ENCODE data around the gene ITGA3.
A peak's percentile ranks its signal among the peaks of the same experiment; 100 is the strongest.

ITGA3 gene

GRCh38 chr17:50071692-50072091, 15.8 kb downstream of the ITGA3 start:
- DNase-seq (ENCODE audit: low read depth) = no peak

GRCh38 chr17:50072130-50072529, 16.2 kb downstream of the ITGA3 start:
- no peak for DNase-seq (ENCODE audit: low read depth)

- DNase-seq (ENCODE audit: low read depth) = no peak
These were observed 17.0 kb downstream of the ITGA3 start for GRCh38 chr17:50072925-50073324.

DNA sequence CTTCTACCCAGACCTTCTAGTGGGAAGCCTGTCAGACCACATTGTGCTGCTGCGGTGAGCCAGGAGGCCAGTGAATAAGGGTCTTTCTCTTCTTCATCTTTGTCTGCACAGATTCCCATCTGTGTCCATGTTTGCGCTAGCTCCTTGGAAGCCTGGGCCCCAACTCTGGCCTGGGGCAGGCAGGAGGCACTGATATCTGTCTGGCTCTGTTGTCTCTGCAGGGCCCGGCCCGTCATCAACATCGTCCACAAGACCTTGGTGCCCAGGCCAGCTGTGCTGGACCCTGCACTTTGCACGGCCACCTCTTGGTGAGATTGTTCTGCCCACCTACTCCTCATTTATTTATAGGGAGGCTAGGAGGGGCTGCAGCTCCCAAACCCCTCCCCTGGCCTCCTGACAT, 18.3 kb downstream of the ITGA3 start:
- DNase-seq (ENCODE audit: low read depth) = no peak

- no peak for DNase-seq (ENCODE audit: low read depth)
These were observed 19.6 kb downstream of the ITGA3 start for GRCh38 chr17:50075446-50076032.

DNA sequence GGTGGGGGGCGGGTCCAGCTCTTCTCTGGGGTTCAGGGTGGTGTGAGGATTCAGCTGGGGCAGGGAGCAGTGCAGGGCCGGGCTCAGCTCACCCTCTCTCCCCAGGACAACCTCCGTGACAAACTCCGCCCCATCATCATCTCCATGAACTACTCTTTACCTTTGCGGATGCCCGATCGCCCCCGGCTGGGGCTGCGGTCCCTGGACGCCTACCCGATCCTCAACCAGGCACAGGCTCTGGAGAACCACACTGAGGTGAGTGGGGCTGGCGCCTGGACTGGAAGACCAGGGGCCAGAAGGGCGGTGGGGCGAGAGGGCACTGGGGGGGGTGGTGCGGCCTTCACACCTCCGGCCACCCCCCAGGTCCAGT, 20.3 kb downstream of the ITGA3 start:
- DNase-seq (ENCODE audit: low read depth) = no peak

DNA sequence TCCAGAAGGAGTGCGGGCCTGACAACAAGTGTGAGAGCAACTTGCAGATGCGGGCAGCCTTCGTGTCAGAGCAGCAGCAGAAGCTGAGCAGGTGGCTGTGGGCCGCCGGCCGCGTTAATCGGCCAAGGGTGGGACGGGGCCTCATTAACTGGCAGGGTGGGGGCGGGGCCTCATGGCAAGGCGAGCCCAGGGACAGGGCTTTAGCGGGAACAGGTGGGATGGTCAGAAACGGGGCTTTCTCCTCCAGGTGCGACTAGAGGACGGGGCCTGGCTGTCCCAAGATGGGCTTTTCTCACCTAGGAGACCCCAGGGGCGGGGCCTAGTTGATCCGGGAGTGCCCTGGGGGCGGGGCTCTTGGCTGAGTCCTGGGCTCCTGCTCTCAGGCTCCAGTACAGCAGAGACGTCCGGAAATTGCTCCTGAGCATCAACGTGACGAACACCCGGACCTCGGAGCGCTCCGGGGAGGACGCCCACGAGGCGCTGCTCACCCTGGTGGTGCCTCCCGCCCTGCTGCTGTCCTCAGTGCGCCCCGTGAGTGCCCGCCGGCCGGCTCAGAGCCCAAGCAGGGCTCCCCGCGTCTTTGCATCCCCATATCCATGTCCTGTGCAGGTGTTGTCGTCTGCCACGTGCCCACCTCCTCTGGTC, 20.8 kb downstream of the ITGA3 start:
- DNase-seq (ENCODE audit: low read depth) = no peak

DNA sequence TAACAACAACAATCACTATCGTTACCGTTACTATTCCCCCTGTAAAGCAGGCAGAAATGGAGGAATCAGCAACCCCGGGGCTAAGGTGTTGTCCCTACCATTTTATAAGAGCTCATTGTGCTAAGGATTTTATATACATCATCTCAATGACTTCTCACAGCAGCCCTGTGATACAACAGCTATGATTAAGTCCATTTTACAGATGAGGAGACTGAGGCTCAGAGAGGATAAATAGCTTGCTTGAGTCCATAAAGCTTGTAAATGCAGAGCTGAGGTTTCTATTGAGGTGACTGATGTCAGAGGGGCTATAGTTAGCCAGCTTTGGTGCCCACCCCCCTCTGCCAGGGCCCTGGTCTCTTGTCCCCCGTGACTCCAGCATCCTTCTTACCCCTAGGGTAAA, 22.5 kb downstream of the ITGA3 start:
- DNase-seq (ENCODE audit: low read depth) = no peak

DNA sequence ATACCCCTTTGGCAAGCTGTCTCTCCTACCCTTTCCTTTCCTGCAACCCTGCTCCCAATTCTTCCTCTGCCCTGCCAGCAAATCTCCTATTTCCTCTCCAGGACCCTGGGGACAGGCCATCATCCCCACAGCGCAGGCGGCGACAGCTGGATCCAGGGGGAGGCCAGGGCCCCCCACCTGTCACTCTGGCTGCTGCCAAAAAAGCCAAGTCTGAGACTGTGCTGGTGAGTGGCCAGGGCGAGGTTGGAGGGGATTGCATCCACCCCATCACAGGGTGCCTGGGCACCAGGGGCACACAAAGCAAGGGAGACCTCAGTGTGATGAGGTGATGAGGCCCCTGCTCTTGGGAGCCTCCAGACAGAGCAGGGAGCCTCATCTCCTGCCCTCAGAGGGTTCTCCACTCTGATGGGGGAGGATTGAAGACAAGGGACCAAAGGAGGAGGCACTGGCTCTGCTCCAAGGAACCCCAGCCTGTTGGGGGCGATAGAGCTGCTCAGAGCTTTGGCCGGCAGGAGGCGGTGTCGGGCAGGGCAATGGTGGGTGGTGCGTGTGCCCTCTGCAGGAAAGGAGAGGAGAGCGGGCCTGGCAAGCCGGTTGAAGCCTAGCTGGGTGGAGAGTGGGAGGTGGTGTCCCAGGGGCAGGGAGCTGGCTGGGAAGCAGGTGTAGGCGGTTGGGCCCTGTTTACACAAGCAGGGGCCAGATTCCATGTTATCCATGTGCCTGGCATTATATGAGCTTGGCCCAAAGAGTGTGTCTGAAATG, 23.6 kb downstream of the ITGA3 start:
- no peak for DNase-seq (ENCODE audit: low read depth)

DNA sequence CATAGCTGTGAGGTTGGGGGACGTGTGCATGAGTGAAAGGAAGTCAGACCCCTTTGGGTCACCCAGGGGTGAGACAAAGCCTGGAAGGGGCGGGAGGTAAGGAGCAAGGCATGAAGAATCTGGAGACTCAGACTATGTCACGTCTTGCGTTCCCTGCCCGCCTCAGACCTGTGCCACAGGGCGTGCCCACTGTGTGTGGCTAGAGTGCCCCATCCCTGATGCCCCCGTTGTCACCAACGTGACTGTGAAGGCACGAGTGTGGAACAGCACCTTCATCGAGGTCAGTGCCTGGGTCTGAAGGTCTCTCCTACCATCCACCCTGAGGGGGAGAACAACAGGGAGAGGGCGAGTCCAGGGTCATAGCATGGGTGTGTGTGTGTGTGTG, 24.2 kb downstream of the ITGA3 start:
- DNase-seq (ENCODE audit: low read depth) = no peak

DNA sequence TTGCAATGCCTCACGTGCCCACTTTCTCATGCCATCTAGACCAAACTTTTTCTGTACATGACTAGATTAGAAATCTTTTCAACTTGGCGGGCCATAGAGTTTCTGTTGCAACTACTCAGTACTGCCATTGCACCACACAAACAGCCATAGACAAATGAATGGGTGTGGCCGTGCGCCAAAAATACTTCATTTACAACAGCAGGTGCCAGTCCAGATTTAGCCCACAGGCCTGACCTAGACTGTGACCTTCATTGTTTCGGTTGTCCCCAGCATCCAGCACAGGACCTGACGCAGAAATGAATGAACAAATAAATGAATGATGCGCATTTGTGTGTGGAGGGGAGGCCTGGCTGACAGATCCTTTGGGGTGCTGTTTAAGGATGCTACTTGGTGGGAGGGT, 24.9 kb downstream of the ITGA3 start:
- no peak for DNase-seq (ENCODE audit: low read depth)

DNA sequence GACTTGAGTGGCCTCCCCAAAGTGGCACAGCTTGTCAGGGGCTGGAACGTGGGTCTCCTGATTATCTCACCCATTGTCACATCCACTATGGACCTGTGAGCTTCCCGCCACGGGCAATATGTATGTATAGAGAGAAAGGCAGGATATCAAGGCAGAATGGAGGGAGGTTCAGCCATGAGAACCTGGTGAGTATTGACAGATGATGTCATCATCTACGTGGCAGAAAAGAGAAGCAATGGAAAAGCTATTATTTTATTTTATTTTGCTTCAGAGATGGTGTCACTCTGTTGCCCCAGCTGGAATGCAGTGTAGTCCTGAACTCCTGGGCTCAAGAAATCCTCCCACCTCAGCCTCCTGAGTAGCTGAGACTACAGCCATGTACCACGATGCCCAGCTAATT, 25.8 kb downstream of the ITGA3 start:
- no peak for DNase-seq (ENCODE audit: low read depth)

GRCh38 chr17:50087246-50087911, 31.5 kb downstream of the ITGA3 start:
- DNase-seq (ENCODE audit: low read depth) = peak; percentile 49

- DNase-seq (ENCODE audit: low read depth) = no peak
These were observed 32.0 kb downstream of the ITGA3 start for GRCh38 chr17:50087912-50088405.

DNA sequence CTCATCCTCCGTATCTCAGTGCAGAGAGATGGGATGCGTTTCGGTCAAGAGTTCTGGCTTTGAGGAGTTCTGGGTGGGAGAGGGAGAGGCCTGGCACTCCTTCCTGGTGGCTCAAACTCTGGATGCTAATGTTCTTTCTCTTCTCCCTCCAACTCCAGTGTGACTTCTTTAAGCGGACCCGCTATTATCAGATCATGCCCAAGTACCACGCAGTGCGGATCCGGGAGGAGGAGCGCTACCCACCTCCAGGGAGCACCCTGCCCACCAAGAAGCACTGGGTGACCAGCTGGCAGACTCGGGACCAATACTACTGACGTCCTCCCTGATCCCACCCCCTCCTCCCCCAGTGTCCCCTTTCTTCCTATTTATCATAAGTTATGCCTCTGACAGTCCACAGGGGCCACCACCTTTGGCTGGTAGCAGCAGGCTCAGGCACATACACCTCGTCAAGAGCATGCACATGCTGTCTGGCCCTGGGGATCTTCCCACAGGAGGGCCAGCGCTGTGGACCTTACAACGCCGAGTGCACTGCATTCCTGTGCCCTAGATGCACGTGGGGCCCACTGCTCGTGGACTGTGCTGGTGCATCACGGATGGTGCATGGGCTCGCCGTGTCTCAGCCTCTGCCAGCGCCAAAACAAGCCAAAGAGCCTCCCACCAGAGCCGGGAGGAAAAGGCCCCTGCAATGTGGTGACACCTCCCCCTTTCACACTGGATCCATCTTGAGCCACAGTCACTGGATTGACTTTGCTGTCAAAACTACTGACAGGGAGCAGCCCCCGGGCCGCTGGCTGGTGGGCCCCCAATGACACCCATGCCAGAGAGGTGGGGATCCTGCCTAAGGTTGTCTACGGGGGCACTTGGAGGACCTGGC, 33.3 kb downstream of the ITGA3 start:
- DNase-seq (ENCODE audit: low read depth) = no peak

GRCh38 chr17:50090071-50090470, 34.2 kb downstream of the ITGA3 start:
- DNase-seq (ENCODE audit: low read depth) = no peak

DNA sequence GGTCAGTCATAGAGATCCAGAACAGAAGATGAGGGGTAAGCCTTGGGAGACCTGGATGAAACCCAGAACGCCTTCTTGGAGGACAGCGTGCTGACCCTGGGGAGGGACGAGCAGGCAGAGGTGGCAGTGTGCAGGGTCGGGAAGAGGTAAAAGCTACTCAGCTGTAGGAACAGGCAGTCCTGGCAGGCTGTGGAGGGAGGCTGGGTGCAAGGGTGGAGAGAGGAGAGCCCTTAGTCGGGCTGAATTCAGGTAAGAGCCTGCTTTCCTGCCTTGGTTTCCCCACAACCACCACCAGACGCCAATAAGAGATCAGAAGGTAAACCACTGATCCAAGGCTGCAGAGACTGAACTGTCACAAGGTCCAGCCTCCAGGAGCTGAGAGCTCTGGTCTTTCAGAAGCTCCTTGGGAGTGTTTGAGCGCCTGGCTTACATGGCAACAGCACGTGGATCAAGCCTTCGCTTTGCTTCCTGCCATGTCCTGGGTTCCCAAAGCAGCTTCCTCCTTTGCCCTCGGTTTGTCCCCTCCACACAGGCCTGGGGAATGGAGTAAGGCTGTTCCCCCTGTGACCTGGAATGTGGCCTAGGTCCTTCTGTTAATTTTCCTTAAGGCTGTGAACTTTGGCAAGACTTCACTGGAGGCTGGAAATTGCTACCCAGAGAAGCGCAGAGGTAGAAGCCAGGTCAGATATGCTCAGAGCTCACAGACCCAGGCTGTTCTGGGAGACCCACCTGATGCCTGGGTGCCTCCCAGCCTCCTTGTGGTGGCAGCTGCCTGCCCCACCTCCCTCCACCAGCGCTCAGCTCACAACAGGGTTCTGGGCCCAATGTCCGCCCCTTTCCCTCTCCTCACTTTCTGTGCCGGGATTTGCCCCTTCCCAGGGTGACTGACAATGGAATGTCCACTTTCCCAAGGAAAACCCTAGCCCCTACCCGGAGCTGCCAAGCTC, 35.3 kb downstream of the ITGA3 start:
- no peak for DNase-seq (ENCODE audit: low read depth)

DNA sequence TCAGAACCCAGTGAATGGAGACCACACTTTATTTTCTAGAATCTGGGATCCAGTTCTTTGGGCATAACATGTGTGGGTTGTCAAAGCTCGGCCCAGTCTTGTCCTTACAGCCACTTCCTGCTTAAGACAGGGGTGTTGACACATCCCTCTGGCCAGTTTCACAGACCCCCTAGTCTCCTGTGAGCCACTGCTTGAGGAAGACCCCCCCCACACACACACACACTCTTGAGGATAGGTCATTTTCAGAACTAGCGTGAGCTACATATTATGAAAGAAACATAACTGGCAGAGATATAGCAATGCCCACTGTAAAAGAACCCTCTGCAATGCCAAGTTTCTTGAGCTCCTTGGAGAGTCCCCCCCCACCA, 36.0 kb downstream of the ITGA3 start:
- no peak for DNase-seq (ENCODE audit: low read depth)

DNA sequence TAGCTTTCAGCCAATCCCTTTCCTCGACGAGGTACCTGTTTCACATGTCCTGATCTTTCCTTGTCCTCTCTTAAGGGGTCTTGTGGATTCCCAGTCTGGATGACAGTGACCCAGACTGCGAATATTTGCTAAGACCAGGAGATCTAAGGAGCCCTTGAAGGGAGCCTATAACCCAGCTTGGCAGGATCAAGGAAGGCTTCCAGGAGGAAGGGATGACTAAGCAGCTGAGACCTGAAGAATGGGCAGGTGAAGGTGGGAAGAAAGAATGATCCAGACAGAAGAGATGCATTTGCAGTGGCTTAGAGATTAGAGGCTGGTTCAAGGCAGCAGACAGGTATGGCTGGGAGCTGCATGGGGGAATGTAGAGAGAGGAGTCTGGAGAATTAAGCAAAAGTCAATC, 37.3 kb downstream of the ITGA3 start:
- no peak for DNase-seq (ENCODE audit: low read depth)

GRCh38 chr17:50093807-50094206, 37.9 kb downstream of the ITGA3 start:
- no peak for DNase-seq (ENCODE audit: low read depth)

DNA sequence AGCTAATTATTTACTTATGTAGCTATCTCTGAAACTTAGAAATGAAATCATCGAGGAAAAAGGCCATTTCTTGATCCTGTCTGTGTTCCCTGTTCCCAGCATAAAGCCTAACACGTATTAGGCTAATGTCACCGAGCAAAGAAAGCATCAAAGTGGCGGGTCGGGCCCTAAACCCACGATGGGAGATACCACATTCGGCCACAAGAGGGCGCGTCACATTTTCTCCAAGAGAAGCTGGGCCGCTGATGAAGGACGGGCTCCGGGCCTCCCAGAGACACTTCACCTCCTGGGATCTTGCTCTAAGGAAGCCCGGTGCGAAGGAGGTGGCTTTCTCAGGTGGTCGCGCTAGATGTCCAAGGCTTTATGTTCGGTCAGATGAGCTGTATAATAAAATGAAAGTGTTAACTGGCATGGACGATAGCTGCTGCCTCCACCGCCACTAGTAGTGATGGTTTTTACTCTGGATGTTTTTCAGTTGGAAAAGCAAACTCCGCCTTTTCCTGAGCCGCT, 38.4 kb downstream of the ITGA3 start:
- DNase-seq (ENCODE audit: low read depth) = peak; percentile 94

Data from stimulated activated CD8-positive, alpha-beta memory T cell treated with anti-CD3 and anti-CD28 coated beads, Interleukin-15, amount 100 ng/mL, for 1 hour (primary cell).